B cell (primary cell): ENCODE results near the gene EXT2.

Experiments
- CTCF ChIP-seq: fragments of 200-600 bp; IDR thresholded peaks from one replicate; pipeline ENCODE4 v1.8.0; 2022; ENCODE audit warnings: antibody characterized with exemption, mild to moderate bottlenecking
- EZH2 ChIP-seq: IDR thresholded peaks from 2 replicates; pipeline ENCODE4 v1.6.1; 2012; ENCODE audit warnings: borderline replicate concordance, low read depth, mild to moderate bottlenecking, moderate library complexity, low read length; ENCODE audit not compliant: insufficient read depth, poor library complexity, severe bottlenecking

DNA sequence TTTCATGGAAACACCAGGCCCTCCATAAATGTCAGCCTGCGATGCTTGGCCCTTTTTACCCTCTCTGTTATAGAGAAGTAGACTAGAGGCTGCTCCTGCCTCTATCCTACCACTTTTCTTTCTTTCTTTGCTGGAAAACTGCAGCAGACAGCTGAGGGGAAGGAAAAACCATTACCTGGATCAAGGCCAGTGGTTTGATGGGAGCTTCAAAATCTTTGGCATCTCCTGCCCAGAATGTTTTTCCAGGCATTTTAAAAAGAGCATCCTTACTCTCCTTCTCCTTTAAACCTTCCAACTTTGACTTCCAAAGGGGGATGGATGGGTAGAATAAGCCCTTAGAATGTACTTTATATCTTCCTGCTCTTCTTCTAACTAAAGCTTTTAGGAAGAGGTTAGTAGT is 44.9 kb downstream of the EXT2 start:
- TF ChIP-seq CTCF = no peak
- TF ChIP-seq EZH2 = no peak
